ENCODE measurements around the gene CUEDC2.

The CUEDC2 gene

GRCh38 chr10:102424916-102425315, 7.5 kb downstream of the CUEDC2 start:
- DNase-seq (ENCODE audit: low read depth in 2 of 2), result no peak

DNA sequence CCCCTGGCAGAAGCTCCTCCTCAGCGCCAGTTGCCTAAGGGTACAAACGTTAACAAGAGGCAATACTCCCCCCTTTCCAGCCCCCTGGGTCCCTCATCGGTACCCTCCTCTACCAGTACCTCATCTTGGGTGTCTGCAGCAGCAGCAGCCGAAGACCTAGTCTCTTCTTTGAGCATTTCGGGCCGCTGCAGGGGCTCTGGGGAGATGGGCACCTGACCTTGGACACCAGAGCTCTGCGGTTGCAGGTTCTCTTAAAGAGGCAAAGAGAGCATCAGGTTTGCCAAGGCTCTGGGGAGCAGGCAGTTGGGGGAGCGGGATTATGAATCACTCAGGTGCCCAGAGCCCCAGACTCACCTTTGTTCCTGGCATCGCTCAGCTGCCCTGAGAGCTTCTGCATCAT, 8.2 kb downstream of the CUEDC2 start:
- DNase-seq (ENCODE audit: low read depth in 2 of 2), result no peak

- no peak for DNase-seq (ENCODE audit: low read depth in 2 of 2)
Measured at GRCh38 chr10:102423372-102423968, 8.9 kb downstream of the CUEDC2 start.

GRCh38 chr10:102422545-102423129, 9.7 kb downstream of the CUEDC2 start:
- no peak for DNase-seq (ENCODE audit: low read depth in 2 of 2)

- DNase-seq (ENCODE audit: low read depth in 2 of 2), result no peak
Measured at GRCh38 chr10:102421757-102422512, 10.4 kb downstream of the CUEDC2 start.

DNA sequence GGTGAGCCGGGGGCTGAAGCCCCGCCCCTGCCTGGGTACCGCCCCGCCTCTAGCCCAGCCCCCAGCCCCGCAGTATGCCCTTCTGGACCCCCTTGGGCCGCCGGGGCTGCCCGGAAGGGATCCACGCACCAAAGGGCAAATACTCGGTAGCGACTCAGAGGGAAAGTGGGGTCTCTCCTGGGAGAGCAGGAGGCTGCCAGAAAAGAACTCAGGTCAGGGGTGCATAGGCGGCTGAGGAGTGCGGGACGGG, 10.9 kb downstream of the CUEDC2 start:
- DNase-seq (ENCODE audit: low read depth in 2 of 2), result no peak

DNA sequence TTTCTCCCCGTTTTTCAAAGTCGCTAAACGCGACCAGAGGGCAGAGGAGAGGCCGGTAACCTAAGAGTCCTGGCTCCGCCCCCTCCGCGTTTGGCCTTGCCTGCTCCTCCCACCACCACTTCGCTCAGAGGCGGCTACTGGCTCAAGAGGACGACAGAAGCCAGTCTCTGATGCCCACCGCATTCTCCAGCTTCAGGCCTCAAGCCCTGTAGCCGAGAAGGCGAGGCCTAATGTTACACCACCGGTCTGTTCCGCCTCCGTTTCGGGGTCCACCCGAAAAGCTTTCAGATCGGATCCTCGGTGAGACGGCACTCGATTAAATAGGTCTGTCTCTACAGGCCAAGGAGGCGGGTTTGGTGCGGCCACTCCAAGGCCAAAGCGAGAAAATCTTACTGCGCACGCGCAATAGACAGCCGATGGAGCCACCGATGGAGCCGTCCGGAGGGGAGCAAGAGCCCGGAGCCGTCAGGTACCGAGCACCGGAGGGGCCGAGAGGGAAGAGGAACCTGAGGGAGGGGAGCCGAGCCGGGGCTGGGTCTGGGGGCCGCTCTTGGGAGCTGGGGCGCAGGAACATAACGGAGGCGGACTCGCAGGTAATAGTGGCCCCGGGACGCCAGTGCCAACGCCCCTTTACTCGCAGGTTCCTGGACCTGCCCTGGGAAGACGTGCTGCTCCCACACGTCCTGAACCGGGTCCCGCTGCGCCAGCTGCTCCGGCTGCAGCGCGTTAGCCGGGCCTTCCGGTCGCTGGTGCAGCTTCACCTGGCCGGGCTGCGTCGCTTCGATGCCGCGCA, 11.5 kb downstream of the CUEDC2 start, which contains the start of gene FBXL15:
Gene FBXL15, plus strand, starts transcription at position 123 of the 793 bp plus-strand sequence. Its CDS starts 294 bp downstream, at position 417.
- peak; percentile 90 to 92 for DNase-seq (ENCODE audit: low read depth in 2 of 2)

- DNase-seq (ENCODE audit: low read depth in 2 of 2), result no peak
Measured at GRCh38 chr10:102420181-102420713, 12.1 kb downstream of the CUEDC2 start.

DNA sequence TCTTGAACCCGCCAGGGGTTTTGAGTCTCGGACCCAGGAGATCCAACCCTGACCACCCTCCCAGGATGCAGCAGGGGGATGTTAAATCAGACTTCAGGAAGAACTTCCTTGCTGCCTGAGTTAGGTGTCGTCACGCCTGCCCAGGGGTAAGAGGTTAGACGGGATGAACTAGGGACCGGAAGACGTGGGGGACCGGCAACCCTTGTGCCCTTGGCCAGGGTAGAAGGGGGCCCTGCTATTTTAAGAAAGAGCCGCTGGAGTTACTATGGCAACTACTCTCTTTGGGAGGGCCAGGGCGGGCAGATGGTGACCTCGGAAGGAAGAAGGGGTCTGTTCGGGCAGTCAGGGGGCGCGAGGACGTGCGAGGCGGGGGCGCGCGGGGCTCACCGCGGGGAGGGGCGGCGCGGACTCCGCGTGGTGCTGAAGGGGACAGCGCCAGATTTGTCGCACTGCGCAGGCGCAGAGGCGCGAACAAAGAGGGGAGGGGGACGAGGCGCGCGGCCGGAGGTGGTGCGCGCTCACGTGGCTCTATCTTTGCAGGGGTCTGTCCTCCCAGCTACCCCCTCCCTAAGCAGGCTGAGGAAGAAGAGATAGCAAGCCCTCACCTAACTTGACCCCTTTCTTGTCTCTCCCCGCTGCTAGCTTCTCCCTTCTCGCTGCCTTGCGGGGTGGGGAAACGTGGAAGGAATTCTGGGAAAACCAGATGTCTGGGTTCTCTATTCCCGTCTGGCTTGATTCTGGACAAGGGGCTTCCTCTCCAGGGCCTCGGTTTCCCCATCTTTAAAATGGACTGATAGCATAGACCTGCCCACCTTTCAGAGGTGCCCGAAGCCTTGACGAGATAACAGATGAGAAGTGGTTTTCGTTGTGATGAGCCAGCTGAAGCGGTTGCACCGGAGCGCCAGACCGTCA, 12.8 kb downstream of the CUEDC2 start:
- peak; percentile 34 to 58 for DNase-seq (ENCODE audit: low read depth in 2 of 2)

DNA sequence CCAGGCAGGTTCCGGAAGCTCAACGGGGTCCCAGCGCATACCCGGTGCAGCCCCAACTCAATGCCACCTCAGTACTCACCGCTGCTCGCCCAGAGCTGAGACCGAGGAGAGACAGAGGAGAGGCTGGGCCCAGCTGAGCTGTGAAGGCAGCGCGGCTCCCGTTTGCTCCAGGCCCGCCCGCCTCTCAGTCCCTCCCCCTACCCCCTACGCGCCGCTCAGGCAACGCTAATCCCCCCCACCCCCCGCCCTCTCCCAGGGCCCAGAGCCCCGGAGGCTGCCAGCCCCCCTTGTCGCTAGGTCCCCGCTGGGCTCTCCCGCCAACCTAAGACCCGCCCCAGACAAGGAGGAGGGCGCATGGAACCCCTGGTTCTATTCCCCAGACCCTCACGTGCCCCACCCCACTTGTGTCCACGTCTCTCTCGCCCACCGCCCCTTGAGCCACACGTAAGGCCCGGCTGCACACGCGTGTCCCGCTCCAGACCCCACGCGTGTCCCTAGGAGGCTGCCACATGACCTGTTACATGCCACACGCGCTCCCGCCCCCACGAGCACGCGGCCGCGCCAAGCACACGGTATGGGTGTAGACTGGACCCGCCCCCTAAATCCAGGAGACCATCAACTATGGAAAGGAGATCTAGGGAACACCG, 13.6 kb downstream of the CUEDC2 start, which contains the start of gene PSD:
Gene PSD, minus strand, starts transcription at position 164 of the 647 bp plus-strand sequence. CDS start 1,747 bp downstream, outside the sequence.
- DNase-seq (ENCODE audit: low read depth in 2 of 2), result no peak

DNA sequence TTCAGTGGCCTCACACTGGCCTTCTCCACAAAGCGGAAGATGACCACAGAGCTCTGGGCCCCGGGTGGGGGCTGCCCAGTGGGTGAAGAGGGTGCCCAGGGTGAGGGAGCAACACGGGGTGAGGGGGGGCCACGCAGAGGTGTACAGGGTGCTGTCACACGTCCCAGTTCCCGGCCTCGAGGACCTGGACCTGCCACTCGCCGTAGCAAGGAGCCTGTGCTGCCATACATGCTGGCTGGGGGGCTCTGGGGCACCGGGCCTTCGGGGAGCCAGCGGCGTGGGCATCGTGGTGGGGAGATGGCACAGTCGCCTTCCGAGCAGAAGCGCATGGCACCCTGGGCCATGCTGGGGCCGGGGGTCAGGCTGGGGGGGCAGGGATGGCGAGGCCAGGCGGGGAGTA, 15.7 kb downstream of the CUEDC2 start:
- no peak for DNase-seq (ENCODE audit: low read depth in 2 of 2)

- no peak for DNase-seq (ENCODE audit: low read depth in 2 of 2)
Measured at GRCh38 chr10:102416283-102416682, 16.1 kb downstream of the CUEDC2 start.

DNA sequence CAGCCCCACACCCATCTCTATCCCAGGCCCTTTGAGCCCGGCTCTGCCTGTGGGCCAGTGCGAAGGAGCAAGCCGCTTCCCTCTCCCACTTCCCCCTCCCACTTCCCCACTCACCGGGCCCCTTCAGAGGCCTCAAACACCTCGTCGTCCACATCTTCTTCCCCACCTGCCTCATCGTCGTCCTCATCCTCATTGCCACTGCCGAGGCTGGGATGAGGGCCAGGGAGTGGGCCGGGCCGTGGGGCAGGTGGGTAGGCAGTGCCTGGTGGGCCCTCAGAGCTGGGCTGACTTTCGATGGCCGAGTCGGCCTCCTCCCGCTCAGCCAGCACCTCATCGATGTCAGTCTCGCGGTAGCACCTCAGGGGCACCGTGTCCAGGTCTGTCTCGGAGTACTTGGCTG, 17.6 kb downstream of the CUEDC2 start:
- DNase-seq (ENCODE audit: low read depth in 2 of 2), result no peak

DNA sequence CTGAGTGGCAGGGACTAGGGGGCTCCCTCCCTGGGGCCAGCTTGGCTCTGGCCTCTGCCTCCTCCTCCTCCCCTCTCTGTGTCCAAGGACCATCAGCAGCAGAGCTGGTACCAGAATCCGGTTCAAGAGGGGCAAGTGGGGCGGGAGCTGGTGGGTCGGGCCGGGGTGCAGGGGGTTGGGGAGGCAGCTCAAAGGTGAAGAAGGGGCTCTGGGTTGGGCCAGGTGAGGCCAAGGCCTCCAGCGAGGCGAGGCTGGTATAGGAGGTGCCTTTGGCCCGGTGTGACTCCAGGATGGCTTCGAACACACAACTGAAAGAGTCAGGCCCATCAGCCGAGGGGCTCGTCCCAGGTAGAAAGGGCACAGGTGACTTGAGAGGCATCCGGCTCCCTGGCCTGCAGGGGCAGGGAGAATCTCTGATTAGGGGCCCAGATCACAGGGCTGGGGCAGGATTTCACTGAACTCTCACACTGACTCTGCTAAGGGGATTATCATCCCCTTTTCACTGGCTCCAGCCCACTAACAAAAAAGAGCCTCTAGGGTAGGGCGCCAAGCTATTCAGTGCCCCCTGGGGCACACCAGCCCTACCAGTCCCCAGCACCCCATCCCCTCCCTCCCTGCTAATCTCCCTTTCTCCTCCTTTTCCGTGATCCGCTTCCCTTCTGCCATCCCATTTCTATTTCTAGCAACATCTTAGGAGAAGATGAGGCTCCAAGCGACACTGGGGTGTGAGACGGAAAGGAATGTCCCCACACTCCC, 18.4 kb downstream of the CUEDC2 start:
- DNase-seq (ENCODE audit: low read depth in 2 of 2), result no peak

DNA sequence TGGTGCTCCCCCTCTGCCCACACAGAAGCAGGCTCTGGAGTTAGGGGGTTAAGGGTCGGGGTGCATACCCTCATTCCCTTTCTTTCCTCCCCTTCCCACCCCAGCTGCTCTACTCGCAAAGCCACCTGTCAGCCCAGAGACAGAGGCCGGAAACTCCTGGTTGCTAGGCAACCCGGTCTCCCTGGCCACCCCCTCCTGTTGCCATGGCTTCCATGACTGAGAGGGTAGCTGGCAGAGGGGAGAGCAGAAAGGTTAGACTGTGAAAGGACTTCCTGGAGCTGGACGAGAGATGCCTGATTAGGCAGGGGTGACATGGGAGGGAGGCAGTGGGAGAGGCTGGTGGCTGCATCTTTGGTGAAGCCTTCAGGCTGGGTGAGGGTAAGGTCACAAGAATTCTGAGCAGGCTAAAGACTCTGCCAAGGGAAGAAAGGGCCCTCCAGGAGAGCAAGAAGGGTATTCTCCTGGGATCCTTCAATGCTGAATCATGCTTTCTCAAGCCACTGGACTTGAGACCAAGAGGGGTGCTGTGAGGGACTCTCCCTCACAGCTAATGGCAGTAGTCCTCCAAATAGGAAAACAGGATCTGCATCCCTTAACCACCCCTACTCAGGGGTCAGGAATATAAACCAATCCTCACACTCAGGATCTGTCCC, 19.2 kb downstream of the CUEDC2 start:
- no peak for DNase-seq (ENCODE audit: low read depth in 2 of 2)

GRCh38 chr10:102412293-102412692, 20.1 kb downstream of the CUEDC2 start:
- no peak for DNase-seq (ENCODE audit: low read depth in 2 of 2)

- DNase-seq (ENCODE audit: low read depth in 2 of 2), result no peak
Measured at GRCh38 chr10:102411341-102412255, 20.8 kb downstream of the CUEDC2 start.

DNA sequence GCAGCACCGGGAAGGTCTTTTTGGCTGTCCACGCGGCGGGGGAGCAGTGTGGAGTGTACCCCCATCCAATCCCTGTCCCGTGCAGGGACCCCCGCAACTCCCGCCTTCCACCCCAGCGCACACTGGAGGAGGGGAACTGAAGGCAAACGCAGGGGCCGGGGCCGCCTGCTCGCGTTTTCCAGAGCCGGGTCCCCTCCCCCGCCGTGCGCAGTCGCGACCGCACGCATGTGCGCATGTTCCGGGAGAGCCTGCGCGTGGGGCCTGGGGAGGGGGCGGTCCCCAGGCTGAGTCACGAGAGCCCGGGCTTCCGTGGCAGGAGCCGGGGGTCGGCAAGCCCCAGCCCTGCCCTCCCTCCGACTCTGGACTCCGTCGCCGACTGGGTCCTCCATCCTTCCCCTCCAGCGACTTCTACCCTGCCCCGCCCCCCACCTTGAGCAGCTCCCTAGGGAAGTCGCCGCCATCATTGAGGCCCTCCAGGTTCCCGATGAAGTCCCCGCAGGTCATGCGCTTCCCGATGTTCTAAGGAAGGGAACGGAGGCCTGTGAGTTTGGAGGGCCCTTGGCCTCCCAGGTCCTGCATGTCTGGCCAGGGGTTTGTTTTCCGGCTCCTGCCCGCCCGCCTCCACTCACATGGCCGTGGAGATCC, 21.8 kb downstream of the CUEDC2 start:
- peak in 1 of 2 donors; percentile 62 for DNase-seq (ENCODE audit: low read depth in 2 of 2)
